Measurements from ENCODE around the gene H2BK1.
A peak's percentile ranks its signal among the peaks of the same experiment; 100 is the strongest.

Gene H2BK1

DNA sequence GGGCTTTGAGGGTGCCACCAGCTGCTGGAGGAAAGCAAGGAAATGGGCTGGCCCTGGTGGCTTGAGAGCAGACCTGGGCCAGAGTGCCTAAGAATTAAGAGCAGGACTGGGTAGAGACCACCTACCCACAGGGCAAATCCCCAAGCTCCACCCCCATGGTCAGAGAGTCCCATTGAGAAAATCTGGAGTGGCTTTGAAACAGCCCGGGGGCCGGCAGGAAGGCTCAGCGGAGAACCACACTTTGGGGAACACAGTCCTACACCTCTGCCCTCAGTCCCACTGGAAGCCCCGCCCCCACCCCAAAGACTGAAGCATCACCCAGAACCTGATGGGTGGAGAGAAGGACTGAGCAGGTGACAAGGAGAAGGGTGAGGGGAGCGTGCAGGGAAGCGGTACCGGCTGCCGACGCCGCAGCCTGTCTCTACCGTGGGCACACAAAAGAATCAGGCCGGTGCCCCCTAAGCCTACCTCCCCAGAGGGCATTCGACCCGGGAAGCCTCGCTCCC, 34.6 kb upstream of the H2BK1 start:
- FAIRE-seq: no peak

DNA sequence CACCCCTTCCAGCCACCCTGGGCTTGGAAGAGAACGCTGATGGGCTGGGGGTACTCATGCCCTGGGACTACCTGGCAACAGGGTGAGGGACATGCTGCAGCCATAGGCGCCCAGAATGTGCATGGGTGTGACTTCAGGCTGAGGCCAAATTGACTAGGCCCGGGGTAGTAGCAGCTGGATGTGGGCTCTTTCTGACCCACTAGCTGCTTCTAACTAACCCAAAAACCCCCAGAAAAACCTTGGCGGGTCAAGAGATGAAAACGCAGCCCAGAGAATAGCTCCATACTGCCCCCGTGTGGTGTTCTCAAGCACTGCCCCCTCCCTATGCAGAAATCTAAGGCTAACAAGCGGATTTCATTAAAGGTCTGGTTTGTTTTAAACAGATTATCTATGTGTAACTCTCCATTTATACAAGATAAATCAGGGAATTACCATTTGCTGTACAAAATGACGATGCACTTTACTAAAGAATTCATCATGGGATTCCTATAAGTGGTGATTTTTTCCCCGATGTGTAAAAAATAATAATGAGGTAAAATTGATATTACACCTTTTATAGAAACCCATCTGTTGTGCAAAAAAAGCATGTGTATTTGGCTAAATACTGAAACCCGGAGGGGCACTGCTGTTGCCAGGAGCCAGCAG, 34.0 kb upstream of the H2BK1 start:
- FAIRE-seq: peak; percentile 94

DNA sequence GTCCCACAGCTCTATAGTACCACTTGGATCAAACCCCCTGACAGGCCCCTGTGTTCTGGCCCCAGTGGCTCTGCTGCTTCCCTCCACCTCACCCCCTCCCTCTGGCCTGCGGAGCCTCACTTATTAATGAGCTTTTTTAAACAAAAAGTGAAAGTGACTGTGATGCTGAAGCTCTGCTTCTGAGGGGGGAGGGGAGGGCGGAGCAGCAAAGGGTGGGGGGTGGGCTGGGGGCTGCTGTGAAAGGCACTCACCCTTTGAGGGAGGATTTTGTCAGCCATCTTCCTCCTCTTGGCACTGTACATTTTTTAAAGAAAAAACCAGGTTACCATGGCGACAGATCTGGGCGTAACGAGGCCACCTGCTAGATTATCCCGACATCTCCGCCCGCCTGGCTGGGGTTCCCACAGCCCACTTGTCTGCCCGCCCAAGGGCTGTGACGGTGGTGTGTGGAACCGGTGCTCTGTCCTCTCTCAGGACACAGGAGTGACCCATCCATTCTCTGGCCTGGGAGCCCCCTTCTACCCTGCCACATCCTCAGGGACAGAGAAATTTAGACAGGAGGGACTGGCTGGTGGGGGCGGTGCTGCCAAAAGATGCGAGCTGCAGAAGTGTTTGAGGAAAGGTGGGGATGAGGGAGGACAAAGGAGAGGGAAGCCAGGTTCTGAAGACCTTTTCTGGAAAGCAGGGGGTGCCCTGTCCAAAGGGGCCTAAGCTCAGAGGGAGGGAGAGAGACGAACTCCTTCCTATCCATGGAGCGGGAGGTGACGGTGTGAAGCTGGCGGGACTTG, 33.3 kb upstream of the H2BK1 start:
- FAIRE-seq: no peak

DNA sequence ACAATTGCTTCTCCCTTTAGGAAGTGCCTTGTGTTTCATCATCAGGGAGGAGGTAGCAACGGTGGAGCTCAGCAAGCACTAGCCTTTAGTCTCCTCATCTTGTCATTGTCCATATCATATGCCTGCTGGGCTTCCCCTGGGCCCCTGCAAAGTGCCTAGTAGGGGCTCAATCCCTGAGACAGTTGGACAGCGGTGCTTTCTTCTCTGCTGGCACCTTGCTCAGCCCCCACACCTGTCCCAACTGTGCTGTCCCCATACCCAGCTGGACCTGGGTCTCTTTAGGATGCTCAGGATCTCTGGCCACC, 32.7 kb upstream of the H2BK1 start:
- no peak for FAIRE-seq

DNA sequence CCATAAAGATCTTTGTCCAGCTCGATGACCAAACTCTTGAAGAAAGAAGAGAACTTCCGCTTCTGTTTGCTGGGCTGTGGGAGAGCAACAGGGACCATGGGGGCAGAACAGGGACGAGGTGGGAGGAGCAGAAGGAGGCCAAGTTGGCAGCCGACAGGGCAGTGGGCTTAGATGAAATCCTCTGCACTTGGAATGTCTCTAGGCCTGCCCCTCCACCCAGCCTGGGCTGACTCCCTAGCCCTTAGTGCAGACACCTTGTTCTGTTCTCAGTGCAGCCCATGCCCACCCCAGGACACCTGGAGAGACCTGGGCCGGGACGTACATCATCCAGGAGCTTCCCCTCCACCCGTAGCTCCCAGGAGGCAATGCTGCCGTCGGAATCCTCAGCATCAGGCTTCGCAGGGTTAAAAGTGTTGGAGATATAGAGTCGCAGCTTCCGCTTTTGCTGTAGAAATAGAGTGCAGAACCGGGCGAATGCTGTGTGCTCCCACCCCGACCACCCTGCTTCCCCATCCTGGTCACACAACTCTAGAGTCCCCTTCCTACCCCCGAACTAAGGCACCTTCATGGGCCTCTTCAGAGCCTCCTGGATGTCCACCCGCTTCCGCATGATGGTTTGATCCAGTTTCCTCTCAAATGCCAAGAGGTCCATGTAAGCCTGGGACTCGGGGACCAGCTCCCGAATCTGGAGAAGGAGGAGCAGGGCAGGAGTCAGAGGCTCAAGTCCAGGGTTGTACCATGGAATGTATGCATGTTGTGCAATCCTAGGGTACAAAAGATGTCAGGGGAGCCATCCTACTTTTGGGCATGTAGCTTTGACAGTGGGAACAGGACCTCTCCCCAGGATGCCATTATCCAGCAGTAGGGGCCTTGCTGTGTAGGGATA, 32.1 kb upstream of the H2BK1 start:
- no peak for FAIRE-seq

DNA sequence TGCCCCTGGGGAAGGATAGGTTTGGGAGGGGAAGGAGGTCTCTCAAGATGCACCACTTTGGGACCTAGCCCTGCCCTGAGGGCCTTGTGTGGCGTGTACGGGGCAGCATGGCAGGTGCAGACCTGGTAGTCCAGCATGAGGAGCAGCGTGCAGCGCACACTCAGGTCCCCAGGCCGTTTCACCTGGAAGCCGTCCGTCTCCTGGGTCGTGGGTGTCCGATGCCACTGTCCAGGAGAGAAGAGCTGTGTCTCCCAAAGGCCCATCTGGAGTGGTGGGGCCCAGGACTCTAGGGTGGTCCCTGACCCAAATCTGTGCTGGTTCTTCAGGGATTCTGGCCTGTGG, 31.4 kb upstream of the H2BK1 start:
- no peak for FAIRE-seq

- no peak for FAIRE-seq
Measured at GRCh38 chr7:151240942-151241754, 30.9 kb upstream of the H2BK1 start.

GRCh38 chr7:151240536-151240935, 30.2 kb upstream of the H2BK1 start:
- FAIRE-seq: no peak

- no peak for FAIRE-seq
Measured at GRCh38 chr7:151239837-151240459, 29.7 kb upstream of the H2BK1 start.

DNA sequence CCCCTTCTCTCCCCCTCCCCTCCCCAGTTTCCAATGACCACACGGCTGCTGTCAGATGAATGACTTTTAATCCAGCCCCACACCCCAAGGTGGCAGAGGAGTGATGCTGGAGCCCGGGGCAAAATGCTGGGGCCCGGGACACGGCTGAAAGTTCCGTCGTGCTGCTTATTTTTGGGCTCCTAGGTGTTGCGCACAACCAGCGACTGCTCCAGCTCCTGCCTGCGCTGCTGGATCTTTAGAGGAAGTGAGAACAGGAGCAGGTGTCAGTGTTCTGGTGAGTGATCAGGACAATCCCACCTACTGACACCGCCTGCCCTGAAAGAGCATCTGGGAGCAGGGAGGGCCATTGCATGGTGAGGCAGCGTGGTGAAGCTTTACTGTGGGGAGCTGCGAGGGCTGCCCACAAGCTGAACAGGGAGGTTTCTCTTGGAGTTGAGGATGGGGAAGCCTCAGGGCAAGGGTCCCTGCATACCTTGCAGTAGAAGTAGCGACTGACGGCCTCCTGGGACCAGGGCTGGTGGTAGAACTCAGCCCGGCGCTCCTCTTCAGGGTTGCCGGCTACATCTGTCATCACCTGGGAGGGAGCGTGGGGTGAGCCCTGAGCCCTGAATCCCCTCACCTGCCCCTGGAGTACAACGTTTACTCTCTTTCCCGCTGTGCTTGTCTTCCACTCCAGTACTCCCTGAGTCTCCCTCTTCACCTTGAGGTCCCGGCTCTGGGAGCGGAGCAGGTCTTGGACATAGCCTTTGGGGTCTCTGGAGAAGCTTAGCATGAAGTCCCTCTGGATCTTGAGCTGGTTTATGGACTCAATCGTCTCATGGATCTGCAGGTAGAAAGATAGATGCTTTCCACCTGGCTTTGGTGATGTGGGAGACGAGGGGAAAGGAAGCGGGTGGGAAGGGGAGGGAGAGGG, 28.9 kb upstream of the H2BK1 start:
- FAIRE-seq: no peak

DNA sequence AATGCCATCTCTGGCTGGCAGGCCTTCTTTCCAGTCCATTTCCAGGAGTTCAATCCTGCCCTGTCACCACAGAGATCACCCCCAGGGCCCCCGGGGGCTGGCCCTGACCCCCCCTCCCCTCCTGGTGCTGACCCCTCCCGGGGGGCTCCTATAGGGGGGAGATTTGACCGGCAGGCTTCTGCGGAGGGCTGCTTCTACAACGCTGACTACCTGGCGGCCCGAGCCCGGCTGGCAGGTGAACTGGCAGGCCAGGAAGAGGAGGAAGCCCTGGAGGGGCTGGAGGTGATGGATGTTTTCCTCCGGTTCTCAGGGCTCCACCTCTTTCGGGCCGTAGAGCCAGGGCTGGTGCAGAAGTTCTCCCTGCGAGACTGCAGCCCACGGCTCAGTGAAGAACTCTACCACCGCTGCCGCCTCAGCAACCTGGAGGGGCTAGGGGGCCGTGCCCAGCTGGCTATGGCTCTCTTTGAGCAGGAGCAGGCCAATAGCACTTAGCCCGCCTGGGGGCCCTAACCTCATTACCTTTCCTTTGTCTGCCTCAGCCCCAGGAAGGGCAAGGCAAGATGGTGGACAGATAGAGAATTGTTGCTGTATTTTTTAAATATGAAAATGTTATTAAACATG, 28.0 kb upstream of the H2BK1 start:
- FAIRE-seq: no peak

- FAIRE-seq: no peak
Measured at GRCh38 chr7:151237244-151238189, 27.2 kb upstream of the H2BK1 start.

DNA sequence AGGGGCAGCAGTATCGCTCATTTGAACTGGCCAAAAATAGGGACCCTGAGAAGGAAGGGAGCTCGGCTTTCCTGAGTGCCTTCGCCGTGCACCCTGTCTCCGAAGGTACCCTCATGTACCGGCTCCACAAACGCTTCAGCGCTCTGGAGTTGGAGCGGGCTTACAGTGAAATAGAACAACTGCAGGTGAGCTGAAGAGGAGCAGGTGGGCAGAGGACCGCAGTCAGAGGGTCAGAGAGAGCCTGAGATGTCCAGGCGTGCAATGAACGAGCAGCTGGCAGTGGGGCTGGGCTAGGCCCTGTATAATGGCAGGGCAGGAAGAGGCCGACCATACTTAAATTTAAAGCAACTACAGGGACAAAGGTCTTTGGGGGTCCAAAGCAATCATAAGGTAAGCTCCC, 26.1 kb upstream of the H2BK1 start:
- no peak for FAIRE-seq

- no peak for FAIRE-seq
Measured at GRCh38 chr7:151235091-151235787, 25.0 kb upstream of the H2BK1 start.

DNA sequence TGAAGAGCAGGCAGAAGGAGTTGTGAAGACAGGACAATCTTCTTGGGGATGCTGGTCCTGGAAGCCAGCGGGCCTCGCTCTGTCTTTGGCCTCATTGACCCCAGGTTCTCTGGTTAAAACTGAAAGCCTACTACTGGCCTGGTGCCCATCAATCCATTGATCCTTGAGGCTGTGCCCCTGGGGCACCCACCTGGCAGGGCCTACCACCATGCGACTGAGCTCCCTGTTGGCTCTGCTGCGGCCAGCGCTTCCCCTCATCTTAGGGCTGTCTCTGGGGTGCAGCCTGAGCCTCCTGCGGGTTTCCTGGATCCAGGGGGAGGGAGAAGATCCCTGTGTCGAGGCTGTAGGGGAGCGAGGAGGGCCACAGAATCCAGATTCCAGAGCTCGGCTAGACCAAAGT, 23.5 kb upstream of the H2BK1 start:
- no peak for FAIRE-seq

DNA sequence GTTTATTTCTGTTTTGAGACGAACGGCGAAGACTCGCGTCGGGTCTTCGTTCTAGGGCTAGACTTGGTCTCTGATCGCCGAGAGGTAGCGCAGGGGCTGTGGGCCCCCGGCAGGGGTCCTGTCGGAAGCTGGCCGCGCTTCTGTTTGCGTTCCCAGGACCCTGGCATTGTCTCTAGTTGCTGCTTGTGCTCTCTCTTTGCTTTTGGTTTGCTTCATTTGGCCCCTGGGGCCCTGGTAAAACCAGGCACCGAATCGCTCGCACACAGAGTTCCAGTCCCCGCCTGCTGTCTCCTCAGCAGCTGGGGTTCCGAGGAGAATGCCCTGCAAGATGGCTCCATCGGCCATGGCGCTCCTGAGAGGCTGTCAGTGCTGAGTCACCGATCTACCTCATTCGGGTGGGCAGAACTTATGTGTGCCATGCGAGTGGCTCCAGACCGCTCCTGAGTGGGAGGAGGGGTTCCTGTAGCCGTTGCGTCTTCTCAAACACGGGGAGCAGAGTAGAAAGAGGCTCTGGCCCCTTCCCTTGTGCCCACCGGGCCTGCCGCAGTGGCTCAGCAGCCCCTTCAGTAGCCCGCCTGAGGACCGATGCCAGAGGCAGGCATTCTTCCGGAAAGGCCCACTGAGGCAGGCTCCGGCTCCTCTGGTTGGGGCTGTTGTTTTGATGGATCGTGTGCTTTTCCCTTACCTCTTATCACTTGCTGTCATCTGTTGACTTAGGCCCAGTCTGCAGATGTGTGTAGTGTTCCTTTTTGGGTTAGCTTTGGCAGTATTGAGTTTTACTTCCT, 22.8 kb upstream of the H2BK1 start:
- FAIRE-seq: no peak

DNA sequence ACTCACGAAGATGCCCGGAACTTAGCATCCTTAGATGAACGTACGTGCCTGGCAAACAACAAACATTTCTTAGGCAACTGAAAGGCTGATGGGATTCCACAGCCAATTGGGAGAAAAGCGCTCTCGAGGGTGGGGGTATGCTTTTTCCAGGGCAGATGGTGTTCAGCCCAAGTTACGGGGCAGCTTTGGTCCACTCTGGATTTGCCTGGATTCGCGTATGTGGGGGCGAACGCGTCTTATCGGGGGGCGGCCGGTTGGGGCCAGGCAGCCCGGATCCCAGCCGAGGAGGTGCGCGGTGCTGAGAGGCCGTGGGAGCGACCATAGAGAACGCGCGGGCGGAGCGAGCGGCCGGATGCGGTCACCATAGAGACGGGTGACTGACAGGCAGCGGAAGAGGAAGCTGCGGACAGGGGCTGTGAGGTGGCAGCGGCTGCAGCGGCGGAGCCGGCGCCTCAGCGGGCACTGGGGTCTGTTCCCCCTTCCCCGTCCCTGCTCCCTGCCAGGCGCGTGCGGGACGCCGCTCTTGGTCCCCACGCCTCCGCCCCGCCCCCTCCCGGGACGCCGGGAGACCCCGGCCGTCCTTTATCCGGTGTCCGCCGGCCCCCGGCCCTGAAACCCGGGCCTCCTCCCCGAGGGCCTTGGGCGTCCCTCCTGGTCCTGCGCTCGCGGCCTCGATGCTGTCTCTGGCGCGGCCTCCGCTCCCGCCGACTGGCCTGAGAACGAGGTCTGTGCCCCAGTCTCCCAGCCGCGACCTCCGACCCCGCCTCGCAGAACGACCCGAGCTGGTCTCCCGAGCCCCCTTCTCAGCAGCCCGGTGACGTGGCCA, 22.0 kb upstream of the H2BK1 start, which contains the start of gene CHPF2:
TSS of gene CHPF2 (plus strand) at position 393 of the 826 bp plus-strand sequence. CDS start 1,529 bp downstream, outside the sequence.
- no peak for FAIRE-seq

Data from G401.6 (cell line).